Vagina (tissue), 2 donors: ENCODE measurements around the gene F7.

Source experiments
- POLR2A ChIP-seq, 2 donors: fragments of 450-650 bp; IDR thresholded peaks; one replicate each; pipeline ENCODE4 v1.6.1; 2017; ENCODE audit warnings: antibody characterized with exemption in 2 of 2, mild to moderate bottlenecking in 2 of 2, moderate library complexity in 2 of 2
- POLR2AphosphoS5 ChIP-seq, 2 donors: sonication (generic); formaldehyde crosslinking; IDR thresholded peaks; one replicate each; pipeline ENCODE4 v1.9.0; 2017; ENCODE audit warnings: antibody characterized with exemption in 2 of 2, mild to moderate bottlenecking in 2 of 2, low read depth in 1 of 2; ENCODE audit not compliant: insufficient read depth in 1 of 2
- TF ChIP-seq, protein P1 (sequence below), 3 experiments: fragments of 450-650 bp in 2 of 3; fragments of 200-600 bp in 1 of 3; sonication (generic) in 1 of 3; IDR thresholded peaks; one replicate each; pipeline ENCODE4 v1.5.1; 2017 to 2019; ENCODE audit warnings: antibody characterized with exemption in 3 of 3, mild to moderate bottlenecking in 2 of 3, moderate library complexity in 2 of 3

GRCh38 chr13:113123226-113124201 lies 17.9 kb downstream of the F7 start:
- TF ChIP-seq, protein P1, sequence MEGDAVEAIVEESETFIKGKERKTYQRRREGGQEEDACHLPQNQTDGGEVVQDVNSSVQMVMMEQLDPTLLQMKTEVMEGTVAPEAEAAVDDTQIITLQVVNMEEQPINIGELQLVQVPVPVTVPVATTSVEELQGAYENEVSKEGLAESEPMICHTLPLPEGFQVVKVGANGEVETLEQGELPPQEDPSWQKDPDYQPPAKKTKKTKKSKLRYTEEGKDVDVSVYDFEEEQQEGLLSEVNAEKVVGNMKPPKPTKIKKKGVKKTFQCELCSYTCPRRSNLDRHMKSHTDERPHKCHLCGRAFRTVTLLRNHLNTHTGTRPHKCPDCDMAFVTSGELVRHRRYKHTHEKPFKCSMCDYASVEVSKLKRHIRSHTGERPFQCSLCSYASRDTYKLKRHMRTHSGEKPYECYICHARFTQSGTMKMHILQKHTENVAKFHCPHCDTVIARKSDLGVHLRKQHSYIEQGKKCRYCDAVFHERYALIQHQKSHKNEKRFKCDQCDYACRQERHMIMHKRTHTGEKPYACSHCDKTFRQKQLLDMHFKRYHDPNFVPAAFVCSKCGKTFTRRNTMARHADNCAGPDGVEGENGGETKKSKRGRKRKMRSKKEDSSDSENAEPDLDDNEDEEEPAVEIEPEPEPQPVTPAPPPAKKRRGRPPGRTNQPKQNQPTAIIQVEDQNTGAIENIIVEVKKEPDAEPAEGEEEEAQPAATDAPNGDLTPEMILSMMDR (IDR thresholded peaks at IDR 0.05), result no peak
- no peak for TF ChIP-seq POLR2A (IDR thresholded peaks at IDR 0.05)
- no peak for TF ChIP-seq POLR2AphosphoS5 (IDR thresholded peaks at IDR 0.05; ENCODE audit: insufficient read depth in 1 of 2, low read depth in 1 of 2)
